IMR-90 (cell line): ENCODE results near the gene SLC35F3. TPM values are rescaled to one million over a fixed set of nuclear protein-coding genes. Genes with fewer than 3 reads are reported as not detected.

Experiments
- ATAC-seq: fragments of 200-7000 bp; cut with Tn5 transposase; 2 replicates; pipeline ENCODE4 v1.9.1; 2020; ENCODE audit warnings: low read depth, mild to moderate bottlenecking, moderate library complexity
- BruUV-seq: library from RNA; stranded (reverse); fragments of 400-500 nt; replicated peaks from 2 replicates; lab custom pipeline; 2021; lab: Mats Ljungman, UMichigan
- CTCF ChIA-PET: fragments of 300-600 bp; formaldehyde crosslinking; extraction: SDS; loops from one replicate; lab custom pipeline; 2021; ENCODE audit warnings: antibody characterized with exemption; lab: Yijun Ruan, JAX
- POLR2A ChIA-PET: fragments of 300-600 bp; sonication (Branson Sonifier 250); formaldehyde crosslinking; loops from one replicate; lab custom pipeline; 2022; ENCODE audit warnings: antibody characterized with exemption; ENCODE audit not compliant: unreplicated experiment; lab: Charles Lee
- DNase-seq: peaks from one replicate; pipeline ENCODE4 v3.0.0; 2013
- H2AFZ ChIP-seq: replicated peaks from 2 replicates; pipeline ENCODE3; 2013; ENCODE audit warnings: low read length, mild to moderate bottlenecking; ENCODE audit not compliant: poor library complexity
- H2AK5ac ChIP-seq: 2 replicates; pipeline ENCODE4 v1.6.1; 2013; ENCODE audit warnings: low read depth, low read length, inconsistent platforms
- H2AK9ac ChIP-seq: replicated peaks from 2 replicates; pipeline ENCODE3; 2013; ENCODE audit warnings: mild to moderate bottlenecking, low read depth, low read length, moderate library complexity; ENCODE audit not compliant: poor library complexity
- H2BK120ac ChIP-seq: 2 replicates; pipeline ENCODE4 v1.6.1; 2013; ENCODE audit warnings: low read depth, low read length, inconsistent platforms
- H2BK15ac ChIP-seq: 3 replicates; pipeline ENCODE4 v1.6.1; 2013; ENCODE audit warnings: low read depth, low read length, inconsistent platforms
- H2BK20ac ChIP-seq: 2 replicates; pipeline ENCODE4 v1.6.1; 2013; ENCODE audit warnings: low read depth, mild to moderate bottlenecking, inconsistent platforms, low read length, moderate library complexity
- H2BK5ac ChIP-seq: 2 replicates; pipeline ENCODE4 v1.6.1; 2013; ENCODE audit warnings: mild to moderate bottlenecking, low read depth, low read length, inconsistent platforms; ENCODE audit not compliant: poor library complexity, severe bottlenecking
- H3K14ac ChIP-seq: replicated peaks from 2 replicates; pipeline ENCODE4 v1.6.1; 2013; ENCODE audit warnings: low read depth, low read length, inconsistent platforms
- H3K18ac ChIP-seq: 2 replicates; pipeline ENCODE4 v1.6.1; 2013; ENCODE audit warnings: low read depth, low read length, control low read depth
- H3K23ac ChIP-seq: 2 replicates; pipeline ENCODE4 v1.6.1; 2013; ENCODE audit warnings: low read depth, low read length, inconsistent platforms
- H3K27ac ChIP-seq: 2 replicates; pipeline ENCODE4 v1.5.1; 2013; ENCODE audit warnings: mild to moderate bottlenecking, control low read depth, low read length; ENCODE audit not compliant: insufficient read depth
- H3K27me3 ChIP-seq: 2 replicates; pipeline ENCODE4 v1.6.1; 2013; ENCODE audit warnings: low read length; ENCODE audit not compliant: control insufficient read depth, insufficient read depth
- H3K36me3 ChIP-seq: 2 replicates; pipeline ENCODE4 v1.6.1; 2013; ENCODE audit warnings: low read length, mixed read lengths; ENCODE audit not compliant: control insufficient read depth, insufficient read depth
- H3K4ac ChIP-seq: 2 replicates; pipeline ENCODE4 v1.6.1; 2013; ENCODE audit warnings: low read depth, low read length, inconsistent platforms
- H3K4me1 ChIP-seq: 2 replicates; pipeline ENCODE4 v1.6.1; 2013; ENCODE audit warnings: low read length, mixed read lengths; ENCODE audit not compliant: control insufficient read depth, insufficient read depth
- H3K4me2 ChIP-seq: 2 replicates; pipeline ENCODE4 v1.6.1; 2013; ENCODE audit warnings: low read depth, mild to moderate bottlenecking, control low read depth, low read length, moderate library complexity
- H3K4me3 ChIP-seq: 2 replicates; pipeline ENCODE4 v1.5.1; 2013; ENCODE audit warnings: low read depth, mild to moderate bottlenecking, control low read depth, low read length, moderate library complexity; ENCODE audit not compliant: insufficient read depth
- H3K56ac ChIP-seq: 2 replicates; pipeline ENCODE4 v1.6.1; 2013; ENCODE audit warnings: low read length, inconsistent platforms; ENCODE audit not compliant: insufficient read depth; ENCODE audit errors: extremely low read depth
- H3K79me1 ChIP-seq, 2 experiments: 2 replicates each; pipeline ENCODE4 v1.6.1; 2013; ENCODE audit warnings: low read length in 2 of 2, inconsistent platforms in 1 of 2, low read depth in 1 of 2
- H3K9ac ChIP-seq: 2 replicates; pipeline ENCODE4 v1.6.1; 2013; ENCODE audit warnings: low read depth, low read length, control low read depth
- H3K9me1 ChIP-seq: 2 replicates; pipeline ENCODE4 v1.6.1; 2013; ENCODE audit warnings: low read length, inconsistent platforms; ENCODE audit not compliant: insufficient read depth
- H3K9me3 ChIP-seq: 2 replicates; pipeline ENCODE4 v1.6.1; 2013; ENCODE audit warnings: low read length; ENCODE audit not compliant: control insufficient read depth, insufficient read depth
- H4K20me1 ChIP-seq: 2 replicates; pipeline ENCODE4 v1.6.1; 2013; ENCODE audit warnings: low read length, inconsistent platforms; ENCODE audit not compliant: insufficient read depth
- H4K5ac ChIP-seq: 2 replicates; pipeline ENCODE4 v1.6.1; 2013; ENCODE audit warnings: mild to moderate bottlenecking, low read depth, low read length, control low read depth
- H4K8ac ChIP-seq, 2 experiments: 2 replicates each; pipeline ENCODE4 v1.6.1; 2013; ENCODE audit warnings: low read depth in 2 of 2, low read length in 2 of 2, control low read depth in 1 of 2, inconsistent platforms in 1 of 2
- H4K91ac ChIP-seq: 2 replicates; pipeline ENCODE4 v1.6.1; 2013; ENCODE audit warnings: low read depth, low read length, inconsistent platforms; ENCODE audit not compliant: insufficient read depth
- BHLHE40 ChIP-seq: fragments of 150-350 bp; IDR thresholded peaks from 2 replicates; pipeline ENCODE4 v1.6.1; 2016; ENCODE audit warnings: mild to moderate bottlenecking, low read depth, low read length
- CEBPB ChIP-seq: IDR thresholded peaks from 2 replicates; pipeline ENCODE4 v1.6.1; 2012; ENCODE audit warnings: low read depth, low read length, improper control_type of control experiment
- CHD1 ChIP-seq: IDR thresholded peaks from 2 replicates; pipeline ENCODE4 v1.6.1; 2012; ENCODE audit warnings: low read depth, low read length, improper control_type of control experiment
- CTCF ChIP-seq: conservative IDR thresholded peaks from 2 replicates; pipeline ENCODE4 v1.5.1; 2012; ENCODE audit warnings: mild to moderate bottlenecking, low read depth, low read length, improper control_type of control experiment
- ELK1 ChIP-seq: fragments of 150-350 bp; IDR thresholded peaks from 2 replicates; pipeline ENCODE4 v1.6.1; 2016; ENCODE audit warnings: low read depth, mild to moderate bottlenecking, low read length, moderate library complexity, borderline replicate concordance
- FOS ChIP-seq: fragments of 150-350 bp; IDR thresholded peaks from 2 replicates; pipeline ENCODE4 v1.6.1; 2016; ENCODE audit warnings: low read depth, low read length
- MAFK ChIP-seq: IDR thresholded peaks from 2 replicates; pipeline ENCODE4 v1.6.1; 2012; ENCODE audit warnings: low read depth, low read length, improper control_type of control experiment
- MAZ ChIP-seq: IDR thresholded peaks from 2 replicates; pipeline ENCODE4 v1.6.1; 2012; ENCODE audit warnings: low read depth, mild to moderate bottlenecking, low read length, improper control_type of control experiment, moderate library complexity, borderline replicate concordance
- MXI1 ChIP-seq: IDR thresholded peaks from 2 replicates; pipeline ENCODE4 v1.6.1; 2012; ENCODE audit warnings: low read depth, mild to moderate bottlenecking, low read length, moderate library complexity, borderline replicate concordance
- NFE2L2 ChIP-seq: fragments of 150-350 bp; IDR thresholded peaks from 2 replicates; pipeline ENCODE4 v1.6.1; 2016; ENCODE audit warnings: low read depth, mild to moderate bottlenecking, low read length
- POLR2A ChIP-seq: IDR thresholded peaks from 2 replicates; pipeline ENCODE4 v1.6.1; 2012; ENCODE audit warnings: mild to moderate bottlenecking, low read depth, low read length
- RAD21 ChIP-seq: IDR thresholded peaks from 2 replicates; pipeline ENCODE4 v1.6.1; 2012; ENCODE audit warnings: low read length, improper control_type of control experiment
- RCOR1 ChIP-seq: IDR thresholded peaks from 2 replicates; pipeline ENCODE4 v1.6.1; 2012; ENCODE audit warnings: mild to moderate bottlenecking, low read length, improper control_type of control experiment; ENCODE audit not compliant: insufficient replicate concordance
- RFX5 ChIP-seq: IDR thresholded peaks from 2 replicates; pipeline ENCODE4 v1.8.0; 2012; ENCODE audit warnings: low read depth, mild to moderate bottlenecking, low read length, moderate library complexity
- SMC3 ChIP-seq: fragments of 150-350 bp; IDR thresholded peaks from 2 replicates; pipeline ENCODE4 v1.6.1; 2016; ENCODE audit warnings: low read depth, mild to moderate bottlenecking, antibody characterized with exemption, low read length, moderate library complexity
- USF2 ChIP-seq: fragments of 150-350 bp; IDR thresholded peaks from 2 replicates; pipeline ENCODE4 v1.6.1; 2017; ENCODE audit warnings: mild to moderate bottlenecking, antibody characterized with exemption, low read length, low read depth
- WGBS, 2 experiments: methylation state at CpG; one replicate each; pipeline versions ENCODE4 v1.1.5 to v1.1.7; 2013; ENCODE audit warnings: missing lambda C conversion rate in 2 of 2; ENCODE audit not compliant: insufficient read length in 1 of 2; ENCODE audit errors: extremely low coverage in 2 of 2; 5-methylcytosine and 5-hydroxymethylcytosine counted together
- dilution Hi-C: fragments of 300-500 bp; cut with HindIII; formaldehyde crosslinking; loops from one replicate; pipeline ENCODE4 v1.14.3; 2018; ENCODE audit warnings: low sequenced_read_pairs; ENCODE audit not compliant: unreplicated experiment
- in situ Hi-C: fragments of 300-500 bp; cut with MboI; formaldehyde crosslinking; loops from 3 replicates; pipeline ENCODE4 v1.14.3; 2019; ENCODE audit warnings: low sequenced_read_pairs, inconsistent platforms, mixed read lengths
- intact Hi-C: fragments of 100-400 bp; cut with micrococcal nuclease; formaldehyde crosslinking; loops from 2 replicates; pipeline ENCODE4 v1.10.0; 2022
- polyA plus RNA-seq, 3 experiments: library from polyadenylated mRNA; depleted of rRNA; stranded (reverse); fragments of >200 nt; gene quantifications; 2 replicates each; pipeline ENCODE4 v1.2.3, GENCODE V29; 2012; ENCODE audit warnings: low replicate concordance in 1 of 3
- total RNA-seq: library from RNA; depleted of rRNA; stranded (reverse); fragments of >200 nt; gene quantifications from 2 replicates; pipeline ENCODE4 v1.2.3, GENCODE V29; 2012

Gene SLC35F3
- total and polyA plus RNA-seq, 2 of the 4 experiments (the other 2 are of a cell fraction), result under 0.01 to 0.17 TPM

- CTCF ChIA-PET, result no interaction called here
- no peaks in the 10 kb centered on the region for H4K20me1 ChIP-seq
- H2AK9ac ChIP-seq, result no peak overlapping the region
- no peak overlapping the region for H3K27ac ChIP-seq
- POLR2A ChIA-PET, result no interaction called here
- no TSS peak for BruUV-seq
- H4K5ac ChIP-seq, result no peak overlapping the region
- no peaks in the 10 kb centered on the region for H3K9me1 ChIP-seq
- no peak overlapping the region for H3K56ac ChIP-seq
- no peak overlapping the region for H3K9ac ChIP-seq
- H3K14ac ChIP-seq, result no peak overlapping the region
- no peaks in the 10 kb centered on the region for H3K4me1 ChIP-seq
- H2AFZ ChIP-seq, result peak overlapping the region; percentile 21
- H4K91ac ChIP-seq, result no peak overlapping the region
- 50% methylated on average over 1 of the region's 3 CpGs; no CpG with 5 or more reads in 1 of the 2 experiments for WGBS, 2 experiments
- in situ Hi-C loops, result no loop called here
- H3K4me2 ChIP-seq, result no peak overlapping the region
- no peak overlapping the region for H4K8ac ChIP-seq
- no peak for DNase-seq
- no peak overlapping the region for H3K4me3 ChIP-seq
- no peak overlapping the region for H2BK20ac ChIP-seq
- H2AK5ac ChIP-seq, result no peak overlapping the region
- intact Hi-C loops, result no loop called here
- H3K18ac ChIP-seq, result no peak overlapping the region
- peaks cover 25% of the 10 kb centered on the region for H3K9me3 ChIP-seq
- H3K79me1 ChIP-seq, result no peaks in the 10 kb centered on the region
- dilution Hi-C loops, result no loop called here
- H3K23ac ChIP-seq, result no peak overlapping the region
- no peaks in the 10 kb centered on the region for H3K27me3 ChIP-seq
- no peak overlapping the region for H2BK15ac ChIP-seq
- H2BK120ac ChIP-seq, result no peak overlapping the region
- H3K4ac ChIP-seq, result no peak overlapping the region
- no peaks in the 10 kb centered on the region for H3K36me3 ChIP-seq
- TF ChIP-seq SMC3 (no peak), RAD21 (no peak), ELK1 (no peak), NFE2L2 (no peak), USF2 (no peak), MXI1 (no peak), CEBPB (no peak), CTCF (no peak), FOS (no peak), MAFK (no peak), POLR2A (no peak), RCOR1 (no peak), CHD1 (no peak), BHLHE40 (no peak), MAZ (no peak), RFX5 (no peak)
- H2BK5ac ChIP-seq, result no peak overlapping the region
- ATAC-seq, result no peak
These were observed 58.4 kb downstream of the SLC35F3 start for GRCh38 chr1:233962878-233963277.
